Measurements from ENCODE around the gene PTPRN2. TPM values are rescaled to one million over a fixed set of nuclear protein-coding genes. Genes with fewer than 3 reads are reported as not detected.

Gene PTPRN2
- total and polyA plus RNA-seq, 2 donors: 1.7 to 1.9 TPM

- no peak overlapping the region for H3K4me3 ChIP-seq (ENCODE audit: low read length in 2 of 2)
- no peak overlapping the region for H3K27ac ChIP-seq (ENCODE audit: low read depth in 1 of 2, low read length in 1 of 2)
- H3K4me1 ChIP-seq (ENCODE audit: control insufficient read depth in 2 of 2, insufficient read depth in 2 of 2, low read length in 2 of 2): no peaks in the 10 kb centered on the region
- DNase-seq (ENCODE audit: low read depth in 6 of 9, low spot score in 9 of 9): no peak
- WGBS: 89% methylated on average over 14 of the region's 14 CpGs
- H3K36me3 ChIP-seq (ENCODE audit: control insufficient read depth in 2 of 2, insufficient read depth in 2 of 2, low read length in 1 of 2): no peaks in the 10 kb centered on the region
- peaks cover 2 to 35% of the 10 kb centered on the region in 2 donors for H3K9me3 ChIP-seq (ENCODE audit: control insufficient read depth in 2 of 2, insufficient read depth in 1 of 2, low read length in 1 of 2)
- H3K27me3 ChIP-seq (ENCODE audit: control insufficient read depth in 2 of 2, insufficient read depth in 1 of 2, low read length in 1 of 2): no peaks in the 10 kb centered on the region
Measured at GRCh38 chr7:158101821-158102450, 485.7 kb downstream of the PTPRN2 start.

GRCh38 chr7:158098125-158099030 is 489.2 kb downstream of the PTPRN2 start:
- WGBS: 94% methylated on average over 54 of the region's 54 CpGs
- no peaks in the 10 kb centered on the region for H3K27me3 ChIP-seq (ENCODE audit: control insufficient read depth in 2 of 2, insufficient read depth in 1 of 2, low read length in 1 of 2)
- no peak overlapping the region for H3K4me3 ChIP-seq (ENCODE audit: low read length in 2 of 2)
- no peak for DNase-seq (ENCODE audit: low read depth in 6 of 9, low spot score in 9 of 9)
- no peaks in the 10 kb centered on the region for H3K4me1 ChIP-seq (ENCODE audit: control insufficient read depth in 2 of 2, insufficient read depth in 2 of 2, low read length in 2 of 2)
- H3K27ac ChIP-seq (ENCODE audit: low read depth in 1 of 2, low read length in 1 of 2): no peak overlapping the region
- peaks cover 0 to 33% of the 10 kb centered on the region in 2 donors for H3K9me3 ChIP-seq (ENCODE audit: control insufficient read depth in 2 of 2, insufficient read depth in 1 of 2, low read length in 1 of 2)
- no peaks in the 10 kb centered on the region for H3K36me3 ChIP-seq (ENCODE audit: control insufficient read depth in 2 of 2, insufficient read depth in 2 of 2, low read length in 1 of 2)

- 87% methylated on average over 39 of the region's 39 CpGs for WGBS
- Histone ChIP-seq H3K27me3 (ENCODE audit: control insufficient read depth in 2 of 2, insufficient read depth in 1 of 2, low read length in 1 of 2) (no peaks in the 10 kb centered on the region), H3K4me3 (ENCODE audit: low read length in 2 of 2) (no peak overlapping the region), H3K9me3 (ENCODE audit: control insufficient read depth in 2 of 2, insufficient read depth in 1 of 2, low read length in 1 of 2) (peaks cover 0 to 25% of the 10 kb centered on the region in 2 donors), H3K27ac (ENCODE audit: low read depth in 1 of 2, low read length in 1 of 2) (no peak overlapping the region), H3K36me3 (ENCODE audit: control insufficient read depth in 2 of 2, insufficient read depth in 2 of 2, low read length in 1 of 2) (no peaks in the 10 kb centered on the region), H3K4me1 (ENCODE audit: control insufficient read depth in 2 of 2, insufficient read depth in 2 of 2, low read length in 2 of 2) (no peaks in the 10 kb centered on the region)
- no peak for DNase-seq (ENCODE audit: low read depth in 6 of 9, low spot score in 9 of 9)
Measured at GRCh38 chr7:158097453-158098124, 490.0 kb downstream of the PTPRN2 start.

- Histone ChIP-seq H3K4me1 (ENCODE audit: control insufficient read depth in 2 of 2, insufficient read depth in 2 of 2, low read length in 2 of 2) (no peaks in the 10 kb centered on the region), H3K9me3 (ENCODE audit: control insufficient read depth in 2 of 2, insufficient read depth in 1 of 2, low read length in 1 of 2) (peaks cover 0 to 20% of the 10 kb centered on the region in 2 donors), H3K27ac (ENCODE audit: low read depth in 1 of 2, low read length in 1 of 2) (no peak overlapping the region), H3K4me3 (ENCODE audit: low read length in 2 of 2) (no peak overlapping the region), H3K27me3 (ENCODE audit: control insufficient read depth in 2 of 2, insufficient read depth in 1 of 2, low read length in 1 of 2) (no peaks in the 10 kb centered on the region), H3K36me3 (ENCODE audit: control insufficient read depth in 2 of 2, insufficient read depth in 2 of 2, low read length in 1 of 2) (no peaks in the 10 kb centered on the region)
- no peak for DNase-seq (ENCODE audit: low read depth in 6 of 9, low spot score in 9 of 9)
- 91% methylated on average over 10 of the region's 10 CpGs for WGBS
Measured at GRCh38 chr7:158097106-158097452, 490.5 kb downstream of the PTPRN2 start.

GRCh38 chr7:158096582-158096981 is 491.0 kb downstream of the PTPRN2 start:
- no peaks in the 10 kb centered on the region for H3K36me3 ChIP-seq (ENCODE audit: control insufficient read depth in 2 of 2, insufficient read depth in 2 of 2, low read length in 1 of 2)
- no peaks in the 10 kb centered on the region for H3K27me3 ChIP-seq (ENCODE audit: control insufficient read depth in 2 of 2, insufficient read depth in 1 of 2, low read length in 1 of 2)
- no peak overlapping the region for H3K4me3 ChIP-seq (ENCODE audit: low read length in 2 of 2)
- no peak for DNase-seq (ENCODE audit: low read depth in 6 of 9, low spot score in 9 of 9)
- peaks cover 0 to 15% of the 10 kb centered on the region in 2 donors for H3K9me3 ChIP-seq (ENCODE audit: control insufficient read depth in 2 of 2, insufficient read depth in 1 of 2, low read length in 1 of 2)
- H3K4me1 ChIP-seq (ENCODE audit: control insufficient read depth in 2 of 2, insufficient read depth in 2 of 2, low read length in 2 of 2): no peaks in the 10 kb centered on the region
- H3K27ac ChIP-seq (ENCODE audit: low read depth in 1 of 2, low read length in 1 of 2): no peak overlapping the region
- 76% methylated on average over 8 of the region's 8 CpGs for WGBS

- no peak for DNase-seq (ENCODE audit: low read depth in 6 of 9, low spot score in 9 of 9)
- peaks cover 0 to 14% of the 10 kb centered on the region in 2 donors for H3K9me3 ChIP-seq (ENCODE audit: control insufficient read depth in 2 of 2, insufficient read depth in 1 of 2, low read length in 1 of 2)
- H3K27me3 ChIP-seq (ENCODE audit: control insufficient read depth in 2 of 2, insufficient read depth in 1 of 2, low read length in 1 of 2): no peaks in the 10 kb centered on the region
- 83% methylated on average over 12 of the region's 12 CpGs for WGBS
- H3K27ac ChIP-seq (ENCODE audit: low read depth in 1 of 2, low read length in 1 of 2): no peak overlapping the region
- no peaks in the 10 kb centered on the region for H3K4me1 ChIP-seq (ENCODE audit: control insufficient read depth in 2 of 2, insufficient read depth in 2 of 2, low read length in 2 of 2)
- H3K36me3 ChIP-seq (ENCODE audit: control insufficient read depth in 2 of 2, insufficient read depth in 2 of 2, low read length in 1 of 2): no peaks in the 10 kb centered on the region
- no peak overlapping the region for H3K4me3 ChIP-seq (ENCODE audit: low read length in 2 of 2)
Measured at GRCh38 chr7:158094671-158095226, 492.9 kb downstream of the PTPRN2 start.

- no peak overlapping the region for H3K4me3 ChIP-seq (ENCODE audit: low read length in 2 of 2)
- no peak overlapping the region for H3K27ac ChIP-seq (ENCODE audit: low read depth in 1 of 2, low read length in 1 of 2)
- no peaks in the 10 kb centered on the region for H3K27me3 ChIP-seq (ENCODE audit: control insufficient read depth in 2 of 2, insufficient read depth in 1 of 2, low read length in 1 of 2)
- no peak for DNase-seq (ENCODE audit: low read depth in 6 of 9, low spot score in 9 of 9)
- H3K4me1 ChIP-seq (ENCODE audit: control insufficient read depth in 2 of 2, insufficient read depth in 2 of 2, low read length in 2 of 2): no peaks in the 10 kb centered on the region
- H3K36me3 ChIP-seq (ENCODE audit: control insufficient read depth in 2 of 2, insufficient read depth in 2 of 2, low read length in 1 of 2): no peaks in the 10 kb centered on the region
- 96% methylated on average over 10 of the region's 10 CpGs for WGBS
- peaks cover 0 to 14% of the 10 kb centered on the region in 2 donors for H3K9me3 ChIP-seq (ENCODE audit: control insufficient read depth in 2 of 2, insufficient read depth in 1 of 2, low read length in 1 of 2)
Measured at GRCh38 chr7:158094046-158094445, 493.6 kb downstream of the PTPRN2 start.

DNA sequence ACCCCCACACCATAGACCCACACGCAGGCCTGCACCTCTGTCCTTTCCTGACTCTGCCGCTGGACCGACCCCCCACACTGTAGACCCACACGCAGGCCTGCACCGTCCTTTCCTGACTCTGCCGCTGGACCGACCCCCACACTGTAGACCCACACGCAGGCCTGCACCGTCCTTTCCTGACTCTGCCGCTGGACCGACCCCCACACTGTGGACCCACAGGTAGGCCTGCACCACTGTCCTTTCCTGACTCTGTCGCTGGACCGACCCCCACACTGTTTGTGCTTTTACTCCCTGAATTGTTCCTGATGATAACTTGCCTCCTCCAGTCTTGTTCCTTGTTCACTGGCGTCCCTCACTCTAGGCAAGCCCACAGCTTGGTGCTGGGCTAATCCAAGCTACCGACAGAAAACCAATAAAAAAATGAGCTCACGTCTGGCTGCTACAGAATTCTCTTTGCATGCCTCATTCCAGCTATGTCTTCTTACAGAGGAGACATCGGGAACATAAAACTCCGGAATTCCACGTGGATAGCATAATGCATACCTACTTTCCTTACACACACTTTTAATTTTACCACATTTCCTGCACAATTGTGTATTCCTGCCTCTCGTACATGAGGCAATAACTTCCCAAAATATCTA is 494.3 kb downstream of the PTPRN2 start:
- no peaks in the 10 kb centered on the region for H3K4me1 ChIP-seq (ENCODE audit: control insufficient read depth in 2 of 2, insufficient read depth in 2 of 2, low read length in 2 of 2)
- H3K27me3 ChIP-seq (ENCODE audit: control insufficient read depth in 2 of 2, insufficient read depth in 1 of 2, low read length in 1 of 2): no peaks in the 10 kb centered on the region
- H3K36me3 ChIP-seq (ENCODE audit: control insufficient read depth in 2 of 2, insufficient read depth in 2 of 2, low read length in 1 of 2): no peaks in the 10 kb centered on the region
- H3K4me3 ChIP-seq (ENCODE audit: low read length in 2 of 2): no peak overlapping the region
- no peak overlapping the region for H3K27ac ChIP-seq (ENCODE audit: low read depth in 1 of 2, low read length in 1 of 2)
- peaks cover 0 to 12% of the 10 kb centered on the region in 2 donors for H3K9me3 ChIP-seq (ENCODE audit: control insufficient read depth in 2 of 2, insufficient read depth in 1 of 2, low read length in 1 of 2)
- WGBS: 85% methylated on average over 20 of the region's 20 CpGs
- DNase-seq (ENCODE audit: low read depth in 6 of 9, low spot score in 9 of 9): no peak

Data from thymus (tissue), 11 donors.